BJ (cell line): Measurements from ENCODE around the gene DNAJC7. TPM values are rescaled to one million over a fixed set of nuclear protein-coding genes. Genes with fewer than 3 reads are reported as not detected.
"Not testable (repeated sequence)": the region's sequence is repeated elsewhere in the genome, so short reads cannot be mapped to it uniquely, and the experiment has no call there.

ENCODE experiments used
- CTCF ChIA-PET: fragments of 350-600 bp; formaldehyde crosslinking; extraction: SDS; loops from one replicate; lab custom pipeline; 2021; ENCODE audit warnings: antibody characterized with exemption, inconsistent platforms; lab: Yijun Ruan, JAX
- POLR2A ChIA-PET: fragments of 300-600 bp; sonication (Branson Sonifier 250); formaldehyde crosslinking; extraction: SDS; loops from one replicate; lab custom pipeline; 2021; ENCODE audit warnings: antibody characterized with exemption; lab: Charles Lee
- DNase-seq: peaks from one replicate; pipeline ENCODE4 v3.0.0-alpha.2; 2011; ENCODE audit warnings: low read depth
- H3K27me3 ChIP-seq: 2 replicates; pipeline ENCODE4 v1.6.0; 2011; ENCODE audit warnings: low read length; ENCODE audit not compliant: control insufficient read depth, insufficient read depth
- H3K36me3 ChIP-seq: 2 replicates; pipeline ENCODE4 v1.5.1; 2011; ENCODE audit warnings: low read length; ENCODE audit not compliant: control insufficient read depth, insufficient read depth
- H3K4me3 ChIP-seq: 2 replicates; pipeline ENCODE4 v1.5.1; 2011; ENCODE audit warnings: low read depth, mild to moderate bottlenecking, control low read depth, low read length
- polyA plus RNA-seq: library from polyadenylated mRNA; depleted of rRNA; stranded (reverse); fragments of >200 nt; gene quantifications from 2 replicates; pipeline ENCODE4 v1.2.3, GENCODE V29; 2011
- TF ChIP-seq, protein P1 (sequence below): IDR thresholded peaks from 2 replicates; pipeline ENCODE4 v1.5.1; 2011; ENCODE audit warnings: low read depth, mild to moderate bottlenecking, control low read depth, inconsistent platforms, low read length, moderate library complexity; ENCODE audit not compliant: insufficient read depth

Gene DNAJC7
- polyA plus RNA-seq, 1 experiment: 41.1 TPM

GRCh38 chr17:42025191-42025579, 7.9 kb upstream of the DNAJC7 start:
- POLR2A ChIA-PET: interaction anchor here (0.6 kb wide), 1 partner anchor 59 kb away, joined by 3 read pairs; the partner anchor contains the start of gene CNP
- CTCF ChIA-PET: interaction anchor here (0.6 to 9.3 kb wide), 22 partner anchors 8 to 502 kb away, joined by 3 to 61 read pairs (median 7); partner anchors contain the start of genes DHX58, DNAJC7 and KAT2A

GRCh38 chr17:42023524-42024349, 6.5 kb upstream of the DNAJC7 start:
- CTCF ChIA-PET: interaction anchor here (1.1 to 9.3 kb wide), 6 partner anchors 12 to 503 kb away, joined by 3 to 61 read pairs (median 6); partner anchors contain the start of gene KAT2A
- peaks cover 14% of the 10 kb centered on the region for H3K36me3 ChIP-seq
- H3K27me3 ChIP-seq: no peaks in the 10 kb centered on the region
- POLR2A ChIA-PET: interaction anchor here (0.5 kb wide), 1 partner anchor 213 kb away, joined by 5 read pairs; no protein-coding TSS in a partner anchor
- DNase-seq: no peak
- no peak overlapping the region for H3K4me3 ChIP-seq
- TF ChIP-seq, protein P1, sequence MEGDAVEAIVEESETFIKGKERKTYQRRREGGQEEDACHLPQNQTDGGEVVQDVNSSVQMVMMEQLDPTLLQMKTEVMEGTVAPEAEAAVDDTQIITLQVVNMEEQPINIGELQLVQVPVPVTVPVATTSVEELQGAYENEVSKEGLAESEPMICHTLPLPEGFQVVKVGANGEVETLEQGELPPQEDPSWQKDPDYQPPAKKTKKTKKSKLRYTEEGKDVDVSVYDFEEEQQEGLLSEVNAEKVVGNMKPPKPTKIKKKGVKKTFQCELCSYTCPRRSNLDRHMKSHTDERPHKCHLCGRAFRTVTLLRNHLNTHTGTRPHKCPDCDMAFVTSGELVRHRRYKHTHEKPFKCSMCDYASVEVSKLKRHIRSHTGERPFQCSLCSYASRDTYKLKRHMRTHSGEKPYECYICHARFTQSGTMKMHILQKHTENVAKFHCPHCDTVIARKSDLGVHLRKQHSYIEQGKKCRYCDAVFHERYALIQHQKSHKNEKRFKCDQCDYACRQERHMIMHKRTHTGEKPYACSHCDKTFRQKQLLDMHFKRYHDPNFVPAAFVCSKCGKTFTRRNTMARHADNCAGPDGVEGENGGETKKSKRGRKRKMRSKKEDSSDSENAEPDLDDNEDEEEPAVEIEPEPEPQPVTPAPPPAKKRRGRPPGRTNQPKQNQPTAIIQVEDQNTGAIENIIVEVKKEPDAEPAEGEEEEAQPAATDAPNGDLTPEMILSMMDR: no peak

More at GRCh38 chr17:42025191-42025579, 7.9 kb upstream of the DNAJC7 start:
- Histone ChIP-seq H3K36me3 (peaks cover 14% of the 10 kb centered on the region), H3K4me3 (no peak overlapping the region), H3K27me3 (no peaks in the 10 kb centered on the region)
- TF ChIP-seq, protein P1: no peak
- DNase-seq: no peak

- POLR2A ChIA-PET, DNase-seq, H3K27me3 ChIP-seq: not testable (repeated sequence)
- CTCF ChIA-PET: interaction anchor here (0.9 to 9.3 kb wide), 8 partner anchors 12 to 98 kb away, joined by 3 to 61 read pairs (median 5); partner anchors contain the start of genes CNP and KAT2A
- Histone ChIP-seq H3K4me3 (peak overlapping the region; percentile 76), H3K36me3 (peaks cover 14% of the 10 kb centered on the region)
Observed at GRCh38 chr17:42020845-42021244, 3.6 kb upstream of the DNAJC7 start.

DNA sequence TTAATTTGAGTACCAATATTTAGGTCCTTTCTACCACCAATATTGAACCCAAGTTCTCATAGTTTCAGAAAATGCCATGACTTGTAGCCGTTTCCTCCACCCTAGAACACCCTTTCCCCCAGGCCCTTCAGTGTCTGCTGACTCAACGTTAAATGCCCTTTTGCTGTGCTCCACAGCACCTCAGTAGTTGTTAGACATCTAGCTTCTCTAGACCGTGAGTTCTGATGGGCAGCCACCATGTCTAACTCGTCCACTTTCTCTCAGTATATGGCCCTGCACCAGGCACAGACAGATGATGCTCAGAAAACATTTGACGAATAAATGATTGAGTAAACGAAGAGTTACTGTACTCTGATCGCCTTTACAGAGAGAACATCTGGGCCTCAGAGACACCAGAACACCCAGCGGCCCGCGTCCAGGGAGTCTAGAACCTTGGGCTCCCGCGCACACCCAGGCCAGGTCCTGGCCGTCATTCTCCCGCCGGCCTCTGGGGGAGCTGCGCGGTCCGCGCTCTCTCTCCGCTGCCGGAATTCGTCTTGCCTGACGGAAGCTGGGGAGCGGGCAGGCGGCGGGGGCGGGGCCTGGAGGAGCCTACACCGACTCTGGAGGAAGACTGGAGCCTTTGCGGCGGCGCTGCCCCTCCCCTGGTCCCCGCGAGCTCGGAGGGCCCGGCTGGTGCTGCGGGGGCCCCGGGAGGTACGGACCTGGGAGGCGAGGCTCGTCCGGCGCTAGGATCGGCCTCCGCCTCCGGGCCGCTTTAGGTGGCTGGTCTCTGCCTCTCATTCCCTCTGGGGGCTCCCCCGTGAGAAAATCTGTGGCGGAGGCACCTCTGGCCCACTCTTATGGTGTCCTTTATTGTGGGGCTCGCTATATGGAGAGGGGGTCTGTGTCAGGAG, 2.5 kb upstream of the DNAJC7 start, which contains the start of gene NKIRAS2:
Gene NKIRAS2 (plus strand): TSS at position 582 of the 896 bp plus-strand sequence. CDS start 1,488 bp downstream, outside the sequence.
- Histone ChIP-seq H3K36me3 (peaks cover 14% of the 10 kb centered on the region), H3K27me3 (no peaks in the 10 kb centered on the region), H3K4me3 (peak within 1 kb of the TSS; percentile 76)
- TF ChIP-seq, protein P1: peak; percentile 92
- DNase-seq: peak; percentile 34
- POLR2A ChIA-PET: no interaction called here
- CTCF ChIA-PET: interaction anchor here (0.6 to 9.3 kb wide), 20 partner anchors 8 to 168 kb away, joined by 3 to 61 read pairs (median 4); partner anchors contain the start of genes CNP and KAT2A

DNA sequence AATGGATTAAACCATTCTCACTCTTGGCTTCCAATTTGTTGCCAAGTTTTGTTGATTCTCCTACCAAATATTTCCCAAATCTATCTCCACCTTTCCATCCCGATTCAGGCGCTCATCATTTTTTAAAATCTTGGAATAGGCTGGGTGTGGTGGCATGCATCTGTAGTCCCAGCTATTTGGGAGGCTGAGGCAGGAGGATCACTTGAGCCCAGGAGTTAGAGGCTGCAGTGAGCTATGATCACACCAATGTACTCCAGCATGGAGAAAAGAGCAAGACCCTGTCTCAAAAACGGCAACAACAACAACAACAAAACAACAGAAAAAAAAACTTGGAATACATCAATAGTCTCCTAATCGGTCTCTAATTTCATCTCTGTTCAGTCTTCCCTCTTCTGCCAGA, 1.7 kb upstream of the DNAJC7 start:
- ChIA-PET CTCF (interaction anchor here (1.3 to 9.3 kb wide), 8 partner anchors 21 to 169 kb away, joined by 3 to 61 read pairs (median 5); partner anchors contain the start of genes CNP and KAT2A), POLR2A (no interaction called here)
- H3K36me3 ChIP-seq: peaks cover 11% of the 10 kb centered on the region
- no peak overlapping the region for H3K4me3 ChIP-seq
- no peaks in the 10 kb centered on the region for H3K27me3 ChIP-seq
- TF ChIP-seq, protein P1: no peak
- DNase-seq: no peak
